Measurements from ENCODE around the gene C9orf50.
"Not testable (repeated sequence)": the region's sequence is repeated elsewhere in the genome, so short reads cannot be mapped to it uniquely, and the experiment has no call there.

The C9orf50 gene

DNA sequence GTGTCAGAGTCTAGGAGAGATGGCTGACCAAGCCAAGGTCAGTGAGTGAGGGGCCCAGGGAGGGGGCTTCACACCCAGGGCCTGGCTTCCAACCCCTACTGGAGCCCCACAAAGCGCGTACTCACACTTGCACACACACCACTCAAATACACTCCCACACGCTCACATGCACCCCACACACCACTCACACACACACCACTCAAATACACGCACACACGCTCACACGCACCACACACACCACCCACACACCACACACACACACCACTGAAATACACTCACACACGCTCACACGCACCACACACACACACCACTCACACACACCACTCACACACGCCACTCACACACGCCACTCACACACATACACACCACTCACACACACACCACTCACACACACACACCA lies 26.7 kb upstream of the C9orf50 start:
- DNase-seq = no peak

DNA sequence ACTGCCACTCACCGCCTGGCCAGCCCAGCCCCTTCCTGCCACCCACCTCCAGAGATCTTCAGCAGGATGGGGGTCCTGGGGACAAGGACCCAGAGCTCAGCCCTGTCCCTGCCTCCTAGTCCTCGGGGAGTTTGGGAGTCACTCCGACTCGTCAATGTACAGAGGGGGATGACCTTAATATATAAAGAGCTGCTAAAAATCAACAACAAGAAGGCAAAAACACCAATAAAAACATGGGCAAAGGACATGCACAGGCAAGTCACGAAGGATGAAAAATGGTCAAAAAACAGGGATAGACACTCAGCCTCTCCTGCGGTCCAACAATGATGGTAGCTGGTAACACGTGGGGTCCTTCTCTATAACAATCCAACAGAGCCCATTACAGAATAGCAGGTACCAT lies 25.8 kb upstream of the C9orf50 start:
- DNase-seq = no peak

- no peak for DNase-seq
Measured at GRCh38 chr9:129646252-129646651, 25.4 kb upstream of the C9orf50 start.

DNA sequence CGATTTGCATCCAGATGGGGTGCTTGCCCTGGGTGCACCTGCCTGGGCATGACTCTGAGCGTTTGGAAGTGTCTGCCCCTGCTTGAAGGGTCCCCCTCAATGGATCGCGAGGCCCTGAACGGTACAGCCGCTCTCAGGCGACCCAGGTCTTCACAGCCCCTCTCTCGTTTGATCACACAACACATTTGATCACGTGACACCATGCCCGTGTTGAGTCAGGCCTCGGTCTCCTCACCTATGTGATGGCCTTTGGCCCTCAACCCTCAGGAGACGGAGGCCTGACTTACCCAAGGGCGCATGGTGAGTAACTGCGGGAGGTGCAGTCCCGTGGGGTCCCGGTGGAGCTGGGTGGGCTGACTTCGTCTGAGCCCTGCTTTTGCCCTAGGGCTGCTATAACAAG lies 24.0 kb upstream of the C9orf50 start:
- no peak for DNase-seq

DNA sequence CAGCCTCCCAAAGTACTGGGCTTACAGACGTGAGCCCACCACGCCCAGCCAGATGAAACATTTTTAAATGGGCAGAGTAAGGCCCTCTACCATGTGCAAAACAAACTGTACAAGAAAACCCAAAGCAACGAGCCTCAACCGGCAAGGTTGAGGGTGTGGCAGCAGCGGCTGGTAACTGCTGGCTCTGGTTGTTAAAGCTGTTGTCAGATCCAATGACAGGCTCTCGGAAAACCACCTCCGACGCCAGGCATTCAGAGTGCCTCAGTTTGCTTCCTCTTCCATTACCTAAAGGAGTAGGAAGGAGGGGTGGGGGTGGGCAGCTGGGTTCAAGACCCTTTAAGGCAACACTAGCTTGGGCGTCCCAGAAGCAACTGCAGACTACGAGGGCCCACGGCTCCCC lies 23.5 kb upstream of the C9orf50 start:
- no peak for DNase-seq

DNA sequence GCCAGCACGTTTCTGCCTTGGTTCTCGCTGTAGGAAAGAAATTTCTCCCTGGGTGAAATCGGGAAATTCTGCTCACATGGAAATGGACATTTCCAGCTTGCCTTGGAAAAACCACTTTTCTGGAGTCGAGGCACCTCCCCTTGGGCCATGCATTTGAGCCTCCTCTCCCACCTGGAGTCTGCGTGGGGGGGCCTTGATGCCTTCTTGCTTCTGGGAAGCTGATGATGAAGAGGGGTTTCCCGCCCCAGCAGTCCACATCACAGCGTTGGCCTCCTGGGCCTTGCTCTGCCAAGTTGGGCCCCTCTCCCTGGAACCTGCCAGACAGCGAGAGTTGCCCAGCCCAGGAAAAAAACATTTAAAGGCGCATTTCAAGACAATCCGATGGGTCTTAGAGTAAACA lies 22.8 kb upstream of the C9orf50 start:
- no peak for DNase-seq

DNA sequence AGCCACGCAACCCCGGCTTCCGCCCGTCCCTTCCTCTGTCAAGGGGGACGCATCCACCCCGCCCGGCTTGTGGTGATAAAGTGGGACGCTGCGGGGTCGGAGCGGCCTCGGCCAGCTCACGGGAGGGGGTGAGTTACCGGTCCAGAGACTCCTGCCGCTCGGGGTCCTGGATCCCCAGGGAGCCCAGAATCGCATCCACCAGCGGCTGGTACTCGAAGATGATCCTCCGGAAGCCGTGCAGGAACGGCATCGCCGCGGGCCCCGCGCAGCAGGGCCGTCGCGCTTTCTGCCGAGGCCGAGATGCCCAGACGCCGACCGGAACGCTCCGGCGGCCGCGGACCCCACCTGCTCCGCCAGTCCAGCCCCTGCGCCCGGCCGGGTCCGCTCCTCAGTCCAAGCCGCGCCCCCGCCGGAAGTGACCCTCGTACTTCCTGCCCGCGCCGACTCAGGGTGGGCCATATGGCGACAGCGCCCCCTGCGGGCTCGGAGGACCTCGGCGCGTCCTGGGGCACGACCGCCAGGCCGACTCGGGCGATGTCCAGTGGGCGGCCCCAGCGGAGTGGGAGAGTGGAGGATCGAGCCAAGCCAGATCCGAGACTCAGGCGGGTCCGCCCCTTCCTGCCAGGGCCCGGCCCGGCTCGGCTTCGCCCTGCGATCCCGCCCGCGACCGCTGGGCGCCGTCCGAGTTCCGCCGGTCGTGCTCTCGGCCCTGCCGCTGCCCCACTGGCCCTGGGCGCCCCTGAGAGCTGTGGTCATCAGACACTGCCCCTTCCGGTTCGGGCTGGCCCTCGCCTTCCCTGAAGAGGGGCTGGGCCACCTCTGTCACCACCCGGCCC lies 21.1 kb upstream of the C9orf50 start, which contains the start of gene ASB6:
ASB6 (minus strand) TSS at position 402 of the 836 bp plus-strand sequence; CDS start at position 250, 152 bp downstream.
- DNase-seq = peak; percentile 98

DNA sequence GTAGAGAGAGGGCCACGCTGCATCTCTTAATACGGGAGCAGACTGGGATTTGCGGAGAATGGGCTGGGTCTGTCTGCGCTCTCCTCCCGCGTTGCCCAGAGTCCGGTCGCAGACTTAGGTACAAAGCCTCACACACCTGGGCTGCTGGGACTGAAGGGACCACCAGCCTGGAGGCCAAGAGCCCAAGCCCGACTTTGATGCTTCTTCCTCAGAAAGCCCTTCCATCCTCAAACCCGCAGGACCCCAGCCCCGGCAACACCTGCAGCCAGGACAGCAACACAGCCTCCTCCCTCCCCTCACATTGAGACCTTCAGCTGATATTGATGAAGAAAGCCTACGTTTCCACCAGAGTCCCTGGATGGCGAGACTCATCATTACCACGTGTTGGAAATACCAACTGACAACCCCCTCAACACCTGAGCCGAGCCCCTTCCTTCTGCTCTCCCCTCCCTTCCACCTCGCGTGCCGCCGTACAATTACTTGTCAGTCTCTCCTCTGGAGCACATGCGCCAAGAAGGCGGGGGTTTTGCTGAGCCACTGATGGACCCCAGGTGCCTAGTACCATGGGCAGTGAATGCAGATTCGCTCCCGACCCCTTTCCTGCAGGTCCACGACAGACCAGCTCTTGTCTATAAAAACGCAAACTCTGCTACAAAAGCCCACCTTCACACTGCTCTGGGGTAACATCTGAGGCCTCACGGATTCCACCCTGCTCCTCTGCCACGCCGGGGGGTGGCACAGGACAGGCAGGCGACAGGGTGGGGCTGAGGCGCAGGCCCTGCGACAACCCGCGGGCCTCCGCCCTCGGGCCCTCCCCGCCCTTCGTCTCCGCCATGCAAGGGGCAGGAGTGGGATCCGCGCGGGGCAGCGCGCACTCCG lies 20.2 kb upstream of the C9orf50 start:
- DNase-seq = no peak

- DNase-seq = no peak
Measured at GRCh38 chr9:129640086-129640870, 19.4 kb upstream of the C9orf50 start.

- DNase-seq = no peak
Measured at GRCh38 chr9:129639756-129640085, 18.8 kb upstream of the C9orf50 start.

- no peak for DNase-seq
Measured at GRCh38 chr9:129639034-129639630, 18.2 kb upstream of the C9orf50 start.

DNA sequence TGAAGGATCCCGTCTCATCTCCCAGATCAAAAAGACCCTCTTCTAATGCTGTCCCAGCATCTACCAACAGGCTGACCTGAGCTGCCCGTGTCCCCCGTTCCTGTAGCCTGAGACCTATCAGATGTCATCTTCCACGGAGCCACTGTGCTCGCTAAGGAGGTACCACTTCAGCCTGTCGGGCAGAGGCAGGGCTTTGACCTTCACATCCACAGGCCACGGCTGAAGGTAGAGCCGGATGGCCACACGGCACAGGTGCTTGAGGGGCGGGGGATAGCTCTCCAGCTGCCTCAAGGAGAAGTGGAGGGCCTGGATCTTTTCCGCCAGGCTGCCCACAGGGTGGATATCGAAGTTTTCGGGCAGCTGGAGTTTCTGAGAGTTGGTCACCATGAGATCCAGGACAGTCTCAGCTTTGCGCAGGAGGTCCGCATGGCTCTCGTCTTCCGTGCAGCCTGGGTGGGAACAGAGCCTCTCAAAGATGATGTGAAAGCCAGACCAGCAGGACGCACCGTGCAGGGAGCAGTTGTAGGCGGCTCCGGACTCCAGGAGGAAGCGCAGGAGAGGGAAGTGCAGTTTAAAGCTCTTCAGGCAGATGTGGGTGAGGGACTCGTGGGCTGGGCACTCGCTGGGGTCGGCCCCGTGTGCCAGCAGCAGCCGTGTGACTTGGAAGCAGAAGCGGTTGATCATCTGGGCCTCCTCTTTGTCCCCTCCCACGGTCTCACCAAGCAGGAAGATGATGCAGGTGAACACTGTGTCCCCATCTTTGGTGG lies 17.0 kb upstream of the C9orf50 start:
- no peak for DNase-seq

DNA sequence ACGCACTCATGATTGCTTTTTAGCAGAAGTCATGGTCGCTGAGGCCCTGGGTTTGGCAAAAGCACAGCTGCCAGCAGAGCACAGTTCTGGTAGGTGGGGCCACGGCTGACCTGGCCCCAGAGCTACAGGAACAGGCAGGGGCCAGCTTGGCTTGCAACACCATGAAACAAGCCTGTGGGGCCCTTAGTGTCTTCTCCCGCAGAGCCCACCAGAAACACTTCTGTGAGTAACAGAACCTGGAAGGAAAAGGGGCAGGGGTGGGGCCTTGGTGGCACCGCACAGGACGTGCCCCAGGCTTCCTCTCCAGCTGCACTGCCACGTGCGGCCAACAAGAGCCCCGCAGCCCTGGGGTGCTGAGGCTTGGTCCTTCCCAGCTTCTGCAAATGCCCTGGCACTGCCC lies 16.2 kb upstream of the C9orf50 start:
- DNase-seq = no peak

DNA sequence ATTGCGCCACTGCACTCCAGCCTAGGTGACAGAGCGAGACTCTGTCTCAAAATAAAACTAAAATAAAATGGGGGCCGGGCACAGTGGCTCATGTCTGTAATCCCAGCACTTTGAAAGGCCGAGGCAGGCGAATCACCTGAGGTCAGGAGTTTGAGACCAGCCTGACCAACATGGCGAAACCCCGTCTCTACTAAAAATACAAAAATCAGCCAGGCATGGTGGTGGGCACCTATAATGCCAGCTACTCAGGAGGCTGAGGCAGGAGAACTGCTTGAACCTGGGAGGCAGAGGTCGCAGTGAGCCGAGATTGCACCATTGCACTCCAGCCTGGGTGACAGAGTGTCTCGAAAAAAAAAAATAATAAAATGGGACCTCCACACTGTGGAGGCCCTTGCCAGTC lies 15.4 kb upstream of the C9orf50 start:
- DNase-seq = not testable (repeated sequence)

DNA sequence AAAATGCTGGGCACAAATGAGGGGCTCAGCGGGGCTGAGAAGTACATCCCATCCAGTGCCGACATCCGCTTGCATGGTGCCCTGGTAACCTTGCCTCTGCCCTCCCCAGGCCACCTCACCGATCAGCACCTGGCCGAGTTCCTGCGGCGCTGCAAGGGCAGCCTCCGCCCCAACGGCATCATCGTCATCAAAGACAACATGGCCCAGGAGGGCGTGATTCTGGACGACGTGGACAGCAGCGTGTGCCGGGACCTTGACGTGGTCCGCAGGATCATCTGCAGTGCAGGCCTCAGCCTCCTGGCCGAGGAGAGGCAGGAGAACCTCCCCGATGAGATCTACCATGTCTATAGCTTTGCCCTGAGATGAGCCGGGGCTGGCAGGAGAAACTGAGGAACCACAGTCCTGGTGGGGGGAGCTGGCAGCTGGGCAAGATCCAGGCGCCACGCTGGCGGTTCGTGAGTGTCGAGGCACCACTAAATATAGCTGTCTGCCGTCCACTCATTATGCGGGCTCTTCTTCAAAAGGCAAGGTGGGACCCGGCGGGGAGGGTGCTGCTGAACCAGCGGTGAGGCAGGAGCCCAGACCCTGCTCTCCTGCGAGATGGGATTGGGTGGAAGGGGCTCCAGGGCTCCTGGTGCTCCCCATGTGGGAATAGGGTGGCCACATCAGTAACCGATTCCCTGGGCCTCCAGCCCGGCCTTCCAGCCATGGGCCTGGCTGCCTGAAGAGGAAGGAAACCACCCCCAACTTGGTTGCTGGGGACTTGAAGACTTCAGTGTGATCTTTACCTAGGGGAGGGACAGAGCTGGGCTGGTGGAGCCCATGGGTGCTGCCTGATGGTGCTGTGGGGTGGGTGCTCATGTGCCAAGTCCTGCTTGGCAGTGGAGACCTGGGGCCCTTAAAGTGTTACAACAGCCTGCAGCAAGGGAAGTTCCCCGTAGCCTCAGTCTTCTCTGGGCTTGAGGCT lies 14.5 kb upstream of the C9orf50 start:
- DNase-seq = no peak

GRCh38 chr9:129633848-129634247 lies 12.9 kb upstream of the C9orf50 start:
- DNase-seq = no peak

DNA sequence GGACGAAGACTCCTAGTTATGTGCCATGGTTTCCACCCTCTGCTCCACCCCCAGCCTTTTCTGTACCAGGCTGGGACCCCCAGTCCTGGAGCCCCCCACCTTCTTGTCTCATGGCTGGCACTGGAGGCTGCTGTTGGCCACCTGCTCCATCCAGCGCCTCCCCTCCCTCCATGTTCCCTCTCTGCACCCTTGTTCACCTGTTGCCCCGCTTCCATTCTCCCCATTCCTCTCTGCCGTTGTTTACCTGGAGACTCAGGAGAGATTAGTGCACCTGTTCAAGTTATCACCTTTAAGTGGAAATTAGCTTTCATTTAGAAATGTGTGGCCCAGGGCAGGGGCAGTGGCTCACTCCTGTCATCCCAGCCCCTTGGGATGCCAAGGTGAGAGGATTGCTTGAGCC lies 12.3 kb upstream of the C9orf50 start:
- DNase-seq = no peak

DNA sequence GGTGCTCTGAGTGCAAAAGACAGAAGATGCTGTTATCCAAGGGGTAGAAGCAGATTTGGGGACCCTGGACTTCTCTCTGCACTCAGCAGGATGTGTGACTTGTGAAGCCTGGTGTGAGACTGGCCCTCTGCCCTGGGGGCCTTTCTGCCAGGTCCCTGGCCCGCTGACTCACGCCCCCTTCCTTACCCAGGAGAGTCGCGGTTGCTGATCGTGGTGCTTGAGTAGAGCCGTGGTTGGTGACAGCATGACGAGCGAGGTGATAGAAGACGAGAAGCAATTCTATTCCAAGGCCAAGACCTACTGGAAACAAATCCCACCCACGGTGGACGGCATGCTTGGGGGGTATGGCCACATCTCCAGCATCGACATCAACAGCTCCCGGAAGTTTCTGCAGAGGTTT lies 11.6 kb upstream of the C9orf50 start:
- no peak for DNase-seq

- DNase-seq = no peak
Measured at GRCh38 chr9:129631674-129632129, 10.8 kb upstream of the C9orf50 start.

GRCh38 chr9:129630967-129631673 lies 10.2 kb upstream of the C9orf50 start:
- no peak for DNase-seq
